Measurements from ENCODE around the gene SLC6A9. TPM values are rescaled to one million over a fixed set of nuclear protein-coding genes. Genes with fewer than 3 reads are reported as not detected.

SLC6A9 gene
- 49.4 and 51.6 TPM in 2 replicates for total RNA-seq
- long read RNA-seq, partial matches to known transcripts, result 0 of 1 reads
- long read RNA-seq, other reads (novel, unspliced or antisense), result 1 of 1 reads

GRCh38 chr1:44031252-44032169, at the start of gene SLC6A9:
TSS of gene SLC6A9 (minus strand) at chr1:44031462. CDS start at chr1:44024277, 7,185 bp downstream.
- Mint-ChIP-seq H3K27me3 (ENCODE audit: unreplicated experiment) (no peaks in the 10 kb centered on the region), H3K36me3 (ENCODE audit: unreplicated experiment) (no peaks in the 10 kb centered on the region), H3K9me3 (ENCODE audit: unreplicated experiment) (no peaks in the 10 kb centered on the region), H3K4me1 (ENCODE audit: unreplicated experiment) (peaks cover 32% of the 10 kb centered on the region), H3K27ac (ENCODE audit: unreplicated experiment) (peak within 1 kb of the TSS; percentile 90), H3K4me3 (ENCODE audit: unreplicated experiment) (peak within 1 kb of the TSS; percentile 86)
- TF ChIP-seq, protein P1, sequence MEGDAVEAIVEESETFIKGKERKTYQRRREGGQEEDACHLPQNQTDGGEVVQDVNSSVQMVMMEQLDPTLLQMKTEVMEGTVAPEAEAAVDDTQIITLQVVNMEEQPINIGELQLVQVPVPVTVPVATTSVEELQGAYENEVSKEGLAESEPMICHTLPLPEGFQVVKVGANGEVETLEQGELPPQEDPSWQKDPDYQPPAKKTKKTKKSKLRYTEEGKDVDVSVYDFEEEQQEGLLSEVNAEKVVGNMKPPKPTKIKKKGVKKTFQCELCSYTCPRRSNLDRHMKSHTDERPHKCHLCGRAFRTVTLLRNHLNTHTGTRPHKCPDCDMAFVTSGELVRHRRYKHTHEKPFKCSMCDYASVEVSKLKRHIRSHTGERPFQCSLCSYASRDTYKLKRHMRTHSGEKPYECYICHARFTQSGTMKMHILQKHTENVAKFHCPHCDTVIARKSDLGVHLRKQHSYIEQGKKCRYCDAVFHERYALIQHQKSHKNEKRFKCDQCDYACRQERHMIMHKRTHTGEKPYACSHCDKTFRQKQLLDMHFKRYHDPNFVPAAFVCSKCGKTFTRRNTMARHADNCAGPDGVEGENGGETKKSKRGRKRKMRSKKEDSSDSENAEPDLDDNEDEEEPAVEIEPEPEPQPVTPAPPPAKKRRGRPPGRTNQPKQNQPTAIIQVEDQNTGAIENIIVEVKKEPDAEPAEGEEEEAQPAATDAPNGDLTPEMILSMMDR (IDR thresholded peaks at IDR 0.05), result no peak
- DNase-seq (ENCODE audit: extremely low spot score, unreplicated experiment), result peak; percentile 84

GRCh38 chr1:44079566-44079965, 48.3 kb upstream of the SLC6A9 start:
- TF ChIP-seq, protein P1 (IDR thresholded peaks at IDR 0.05), result no peak
- H3K4me1 Mint-ChIP-seq (ENCODE audit: unreplicated experiment), result no peaks in the 10 kb centered on the region
- no peak overlapping the region for H3K4me3 Mint-ChIP-seq (ENCODE audit: unreplicated experiment)

DNA sequence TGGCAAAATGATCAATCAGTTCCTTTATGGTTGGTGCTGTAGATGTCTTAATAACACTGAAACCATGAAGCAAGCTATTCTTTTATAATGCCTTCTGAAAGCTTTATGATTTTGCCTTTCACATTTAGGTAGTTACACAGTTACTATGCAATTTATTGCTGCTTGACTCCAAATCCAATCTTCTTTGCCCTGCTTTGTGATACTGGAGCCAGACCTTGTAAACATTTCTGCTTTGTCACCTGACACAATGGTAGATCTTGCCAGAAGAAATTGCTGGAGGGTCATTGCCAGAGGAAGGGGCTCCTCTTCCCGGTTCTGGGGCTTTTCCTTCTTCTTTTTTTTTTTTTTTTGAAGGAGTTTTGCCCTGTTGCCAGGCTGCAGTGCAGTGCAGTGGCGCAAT, 46.8 kb upstream of the SLC6A9 start:
- peaks cover 52% of the 10 kb centered on the region for H3K27me3 Mint-ChIP-seq (ENCODE audit: unreplicated experiment)
- no peak for DNase-seq (ENCODE audit: extremely low spot score, unreplicated experiment)
- H3K9me3 Mint-ChIP-seq (ENCODE audit: unreplicated experiment), result no peaks in the 10 kb centered on the region
- H3K36me3 Mint-ChIP-seq (ENCODE audit: unreplicated experiment), result no peaks in the 10 kb centered on the region
- no peak overlapping the region for H3K27ac Mint-ChIP-seq (ENCODE audit: unreplicated experiment)
- TF ChIP-seq, protein P1 (IDR thresholded peaks at IDR 0.05), result no peak
- H3K4me1 Mint-ChIP-seq (ENCODE audit: unreplicated experiment), result no peaks in the 10 kb centered on the region
- H3K4me3 Mint-ChIP-seq (ENCODE audit: unreplicated experiment), result no peak overlapping the region

More at GRCh38 chr1:44079566-44079965, 48.3 kb upstream of the SLC6A9 start:
- no peaks in the 10 kb centered on the region for H3K9me3 Mint-ChIP-seq (ENCODE audit: unreplicated experiment)
- peaks cover 42% of the 10 kb centered on the region for H3K27me3 Mint-ChIP-seq (ENCODE audit: unreplicated experiment)
- H3K27ac Mint-ChIP-seq (ENCODE audit: unreplicated experiment), result no peak overlapping the region
- no peaks in the 10 kb centered on the region for H3K36me3 Mint-ChIP-seq (ENCODE audit: unreplicated experiment)
- no peak for DNase-seq (ENCODE audit: extremely low spot score, unreplicated experiment)

DNA sequence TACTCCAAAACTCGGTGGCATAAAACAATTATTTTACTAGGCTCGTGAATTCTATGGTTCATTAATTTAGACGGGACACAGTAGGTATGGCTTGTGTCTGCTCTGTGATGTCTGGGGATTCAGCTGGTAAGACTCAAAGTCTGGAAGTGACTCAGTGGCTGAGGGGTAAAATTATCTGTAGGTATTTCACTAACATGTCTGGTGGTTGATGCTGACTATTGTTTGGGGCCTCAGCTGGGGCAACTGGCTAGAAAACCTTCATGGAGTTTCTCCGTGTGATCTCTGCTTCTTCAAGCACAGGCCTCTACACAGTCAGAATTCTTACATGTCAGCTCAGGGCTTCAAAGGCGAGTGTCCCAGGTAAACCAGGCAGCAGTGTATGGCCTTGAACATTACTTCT, 46.2 kb upstream of the SLC6A9 start:
- peaks cover 49% of the 10 kb centered on the region for H3K27me3 Mint-ChIP-seq (ENCODE audit: unreplicated experiment)
- no peak overlapping the region for H3K4me3 Mint-ChIP-seq (ENCODE audit: unreplicated experiment)
- no peaks in the 10 kb centered on the region for H3K9me3 Mint-ChIP-seq (ENCODE audit: unreplicated experiment)
- TF ChIP-seq, protein P1 (IDR thresholded peaks at IDR 0.05), result no peak
- DNase-seq (ENCODE audit: extremely low spot score, unreplicated experiment), result no peak
- no peak overlapping the region for H3K27ac Mint-ChIP-seq (ENCODE audit: unreplicated experiment)
- no peaks in the 10 kb centered on the region for H3K36me3 Mint-ChIP-seq (ENCODE audit: unreplicated experiment)
- no peaks in the 10 kb centered on the region for H3K4me1 Mint-ChIP-seq (ENCODE audit: unreplicated experiment)

DNA sequence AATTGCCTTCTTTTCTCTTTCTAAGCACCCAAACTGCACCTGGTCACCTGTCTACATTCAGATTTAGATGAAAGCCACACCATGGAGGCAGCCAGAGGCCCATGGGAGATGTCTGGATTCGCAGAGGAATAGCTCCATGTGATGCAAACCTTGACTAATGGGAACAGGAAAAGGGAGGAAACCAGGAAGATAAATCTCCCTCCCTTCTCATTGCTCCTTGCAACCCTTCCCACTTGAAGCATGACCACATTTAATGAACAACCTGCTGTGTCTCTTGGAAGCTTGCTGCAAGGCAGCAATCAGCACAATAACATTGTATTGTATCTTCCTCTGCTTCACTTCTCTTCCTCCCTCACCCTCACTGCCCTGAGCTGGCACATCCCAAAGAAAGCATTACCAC, 44.8 kb upstream of the SLC6A9 start:
- no peak overlapping the region for H3K27ac Mint-ChIP-seq (ENCODE audit: unreplicated experiment)
- H3K4me3 Mint-ChIP-seq (ENCODE audit: unreplicated experiment), result no peak overlapping the region
- H3K9me3 Mint-ChIP-seq (ENCODE audit: unreplicated experiment), result no peaks in the 10 kb centered on the region
- H3K36me3 Mint-ChIP-seq (ENCODE audit: unreplicated experiment), result no peaks in the 10 kb centered on the region
- peaks cover 2% of the 10 kb centered on the region for H3K4me1 Mint-ChIP-seq (ENCODE audit: unreplicated experiment)
- H3K27me3 Mint-ChIP-seq (ENCODE audit: unreplicated experiment), result peaks cover 43% of the 10 kb centered on the region
- DNase-seq (ENCODE audit: extremely low spot score, unreplicated experiment), result no peak
- TF ChIP-seq, protein P1 (IDR thresholded peaks at IDR 0.05), result no peak

All from osteocyte (in vitro differentiated cells).